K562 (cell line): Measurements from ENCODE around the gene PRR5. TPM values are rescaled to one million over a fixed set of nuclear protein-coding genes. Genes with fewer than 3 reads are reported as not detected.

Experiments
- ATAC-seq: fragments of 200-7000 bp; cut with Tn5 transposase; 3 replicates; pipeline ENCODE4 v1.9.1; 2020; ENCODE audit warnings: moderate library complexity
- BruUV-seq: library from RNA; stranded (reverse); fragments of 400-500 nt; replicated peaks from 2 replicates; lab custom pipeline; 2021; lab: Mats Ljungman, UMichigan
- CTCF ChIA-PET: fragments of 300-600 bp; formaldehyde crosslinking; extraction: SDS; loops from one replicate; lab custom pipeline; 2021; ENCODE audit warnings: low intra/inter-chr PET ratio; lab: Yijun Ruan, JAX
- POLR2A ChIA-PET: fragments of 300-600, 350-650 bp; sonication (Branson Sonifier 250); formaldehyde crosslinking; extraction: SDS; loops from one replicate; lab custom pipeline; 2021; ENCODE audit warnings: antibody characterized with exemption, inconsistent platforms; lab: Yijun Ruan, JAX
- DNase-seq, 4 experiments: peaks; one replicate each; pipeline versions ENCODE4 v3.0.0 to v3.0.0-alpha.2; 2011 to 2018; ENCODE audit warnings: low spot score in 3 of 4, mixed read lengths in 3 of 4; ENCODE audit errors: extremely low read depth in 1 of 4
- FAIRE-seq: peaks from 2 replicates; lab custom pipeline; 2011; peaks lifted over from hg19 to GRCh38; lab: Jason Lieb, UNC
- H2AFZ ChIP-seq: 2 replicates; pipeline ENCODE4 v1.6.0; 2011; ENCODE audit warnings: low read depth, low read length, control low read depth, inconsistent platforms
- H3K27ac ChIP-seq: fragments of 200-600 bp; 3 replicates; pipeline ENCODE4 v1.8.0; 2011; ENCODE audit warnings: low read depth, mild to moderate bottlenecking, control low read depth, inconsistent platforms, low read length, moderate library complexity, mixed read lengths; ENCODE audit errors: extremely low read depth
- H3K27me3 ChIP-seq, 2 experiments: fragments of 300-600 bp in 1 of 2; 2 replicates in 1 of 2; 3 replicates in 1 of 2; pipeline versions ENCODE4 v1.6.0 to v1.8.0; 2011; ENCODE audit warnings: inconsistent platforms in 2 of 2, low read length in 2 of 2, mild to moderate bottlenecking in 1 of 2, mixed read lengths in 1 of 2, moderate library complexity in 1 of 2; ENCODE audit not compliant: control insufficient read depth in 2 of 2, insufficient read depth in 2 of 2
- H3K36me3 ChIP-seq: fragments of 300-600 bp; 3 replicates; pipeline ENCODE4 v1.8.0; 2011; ENCODE audit warnings: mild to moderate bottlenecking, low read length, inconsistent platforms; ENCODE audit not compliant: control insufficient read depth, insufficient read depth
- H3K4me1 ChIP-seq, 2 experiments: fragments of 200-600 bp in 1 of 2; replicated peaks in 1 of 2; 2 replicates in 1 of 2; 3 replicates in 1 of 2; pipeline versions ENCODE4 v1.5.1 to v1.8.0; 2011; ENCODE audit warnings: inconsistent platforms in 2 of 2, low read length in 2 of 2, mild to moderate bottlenecking in 1 of 2, mixed read lengths in 1 of 2, moderate library complexity in 1 of 2; ENCODE audit not compliant: control insufficient read depth in 2 of 2, insufficient read depth in 2 of 2
- H3K4me2 ChIP-seq: 2 replicates; pipeline ENCODE4 v1.6.1; 2011; ENCODE audit warnings: low read length, control low read depth, inconsistent platforms, mixed read lengths; ENCODE audit not compliant: insufficient read depth
- H3K4me3 ChIP-seq: fragments of 200-600 bp; sonication (generic), shearing (Covaris generic); 2 replicates; pipeline ENCODE4 v1.5.1; 2016; ENCODE audit warnings: control low read depth, inconsistent platforms
- H3K79me2 ChIP-seq: fragments of 200-600 bp; 3 replicates; pipeline ENCODE4 v1.8.0; 2011; ENCODE audit warnings: low read length, inconsistent platforms; ENCODE audit not compliant: control insufficient read depth, insufficient read depth
- H3K9ac ChIP-seq, 2 experiments: 2 replicates each; pipeline versions ENCODE4 v1.6.0 to v1.6.1; 2011; ENCODE audit warnings: low read depth in 2 of 2, low read length in 2 of 2, control low read depth in 1 of 2, inconsistent platforms in 1 of 2, mild to moderate bottlenecking in 1 of 2, mixed read lengths in 1 of 2; ENCODE audit not compliant: insufficient read depth in 1 of 2
- H3K9me1 ChIP-seq: one replicate; pipeline ENCODE4 v1.6.0; 2011; ENCODE audit warnings: inconsistent platforms, mild to moderate bottlenecking, low read length, moderate library complexity; ENCODE audit not compliant: control insufficient read depth, insufficient read depth
- H3K9me3 ChIP-seq: replicated peaks from 2 replicates; pipeline ENCODE4 v1.5.1; 2011; ENCODE audit warnings: low read depth, low read length, inconsistent platforms; ENCODE audit not compliant: control insufficient read depth, insufficient read depth
- H4K20me1 ChIP-seq: replicated peaks from 2 replicates; pipeline ENCODE4 v1.6.1; 2011; ENCODE audit warnings: low read length, inconsistent platforms, mixed read lengths; ENCODE audit not compliant: control insufficient read depth, insufficient read depth
- ELF1 ChIP-seq: fragments of 200-800 bp; sonication (Bioruptor generic); IDR thresholded peaks from 2 replicates; pipeline ENCODE4 v1.6.1; 2016; ENCODE audit warnings: missing genetic modification characterization, missing compliant biosample characterization
- ETV5 ChIP-seq: sonication (generic); formaldehyde crosslinking; IDR thresholded peaks from 2 replicates; pipeline ENCODE4 v1.4.0; 2020; ENCODE audit warnings: low read depth, mild to moderate bottlenecking, missing genetic modification reagents
- HNRNPH1 ChIP-seq: fragments of 200-400 bp; formaldehyde crosslinking; optimal IDR thresholded peaks from 2 replicates; pipeline ENCODE3; 2017; ENCODE audit warnings: low read depth, mild to moderate bottlenecking, low read length, moderate library complexity
- MCM5 ChIP-seq: fragments of 450-650 bp; IDR thresholded peaks from 2 replicates; pipeline ENCODE4 v1.6.1; 2016; ENCODE audit warnings: low read depth
- MECOM ChIP-seq: fragments of 250-450 bp; sonication (Bioruptor Pico); IDR thresholded peaks from 2 replicates; pipeline ENCODE4 v1.8.0; 2022; ENCODE audit warnings: inconsistent platforms
- MIER1 ChIP-seq: fragments of 450-650 bp; IDR thresholded peaks from 2 replicates; pipeline ENCODE4 v1.6.1; 2016; ENCODE audit warnings: antibody characterized with exemption, mild to moderate bottlenecking, low read depth
- NFRKB ChIP-seq: fragments of 450-650 bp; IDR thresholded peaks from 2 replicates; pipeline ENCODE4 v1.6.1; 2016; ENCODE audit warnings: low read depth
- POLR3A ChIP-seq: IDR thresholded peaks from 2 replicates; pipeline ENCODE4 v1.6.1; 2011; ENCODE audit warnings: borderline replicate concordance, mild to moderate bottlenecking, moderate library complexity; ENCODE audit not compliant: insufficient read length, insufficient read depth; ENCODE audit errors: extremely low read depth
- TARDBP ChIP-seq: fragments of 450-650 bp; IDR thresholded peaks from 2 replicates; pipeline ENCODE4 v1.6.1; 2016
- TEAD1 ChIP-seq, 2 experiments: fragments of 450-650 bp in 1 of 2; sonication (generic) in 1 of 2; formaldehyde crosslinking; IDR thresholded peaks; 2 replicates each; pipeline versions ENCODE4 v1.4.0 to v1.8.0; 2020 to 2022; ENCODE audit warnings: mild to moderate bottlenecking in 2 of 2, missing genetic modification reagents in 1 of 2
- TEAD4 ChIP-seq, 2 experiments: sonication (generic) in 1 of 2; formaldehyde crosslinking in 1 of 2; IDR thresholded peaks; 2 replicates each; pipeline versions ENCODE4 v1.6.1 to v1.8.0; 2012 to 2022; ENCODE audit warnings: borderline replicate concordance in 1 of 2, inconsistent platforms in 1 of 2, low read length in 1 of 2, mild to moderate bottlenecking in 1 of 2, missing genetic modification reagents in 1 of 2
- ZNF699 ChIP-seq: fragments of 250-450 bp; sonication (Bioruptor Pico); IDR thresholded peaks from 2 replicates; pipeline ENCODE4 v1.8.0; 2021; ENCODE audit warnings: mild to moderate bottlenecking, moderate library complexity; ENCODE audit not compliant: insufficient replicate concordance
- ZNF76 ChIP-seq: fragments of 250-450 bp; sonication (Bioruptor Pico); IDR thresholded peaks from 2 replicates; pipeline ENCODE4 v1.4.0; 2020; ENCODE audit warnings: mild to moderate bottlenecking, moderate library complexity, borderline replicate concordance
- WGBS: fragments of 100-300 bp; shearing (Covaris generic); methylation state at CpG from one replicate; pipeline ENCODE4 v1.1.6; 2016; ENCODE audit warnings: low coverage, mixed read lengths; ENCODE audit not compliant: insufficient coverage; ENCODE audit errors: missing lambda C conversion rate; 5-methylcytosine and 5-hydroxymethylcytosine counted together
- in situ Hi-C: fragments of 300-500 bp; cut with MboI; formaldehyde crosslinking; loops from 4 replicates; pipeline ENCODE4 v1.15.0; 2018; ENCODE audit warnings: inconsistent platforms, mixed read lengths
- intact Hi-C: fragments of 100-400 bp; cut with micrococcal nuclease; formaldehyde crosslinking; loops from 2 replicates; pipeline ENCODE4 v1.14.2; 2022
- polyA plus RNA-seq, 8 experiments: library from polyadenylated mRNA; depleted of rRNA in 4 of 8; stranded (reverse) in 5 of 8; unstranded in 3 of 8; fragments of >200 nt; fragmentation: Nextera tagmentation in 2 of 8; fragmentation: Illumina TruSeq in 1 of 8; extraction: Ambion mirVana in 2 of 8; extraction: Trizol in 1 of 8; gene quantifications; 2 replicates each; pipeline versions ENCODE4 v1.2.1 to v1.2.3, GENCODE V29; 2011 to 2014; ENCODE audit warnings: inconsistent platforms in 1 of 8, missing spikeins in 1 of 8
- total RNA-seq, 7 experiments: library from RNA; depleted of rRNA in 6 of 7; stranded (reverse); fragments of >200 nt in 6 of 7; fragmentation: Illumina TruSeq in 2 of 7; extraction: Trizol in 2 of 7; gene quantifications; 2 replicates each; pipeline versions ENCODE4 v1.2.1 to v1.2.3, GENCODE V29; 2011 to 2021; ENCODE audit warnings: low replicate concordance in 1 of 7
- TF ChIP-seq, protein P1 (sequence below): IDR thresholded peaks from 3 replicates; pipeline ENCODE4 v1.6.1; 2011; ENCODE audit warnings: borderline replicate concordance, mild to moderate bottlenecking; ENCODE audit not compliant: insufficient read length, insufficient read depth

Gene PRR5
- total and polyA plus RNA-seq, 9 of the 15 experiments (the other 6 are each of a cell fraction or from before 2014, with no cell fraction given): 0.13 to 21.0 (median 7.5) TPM

DNA sequence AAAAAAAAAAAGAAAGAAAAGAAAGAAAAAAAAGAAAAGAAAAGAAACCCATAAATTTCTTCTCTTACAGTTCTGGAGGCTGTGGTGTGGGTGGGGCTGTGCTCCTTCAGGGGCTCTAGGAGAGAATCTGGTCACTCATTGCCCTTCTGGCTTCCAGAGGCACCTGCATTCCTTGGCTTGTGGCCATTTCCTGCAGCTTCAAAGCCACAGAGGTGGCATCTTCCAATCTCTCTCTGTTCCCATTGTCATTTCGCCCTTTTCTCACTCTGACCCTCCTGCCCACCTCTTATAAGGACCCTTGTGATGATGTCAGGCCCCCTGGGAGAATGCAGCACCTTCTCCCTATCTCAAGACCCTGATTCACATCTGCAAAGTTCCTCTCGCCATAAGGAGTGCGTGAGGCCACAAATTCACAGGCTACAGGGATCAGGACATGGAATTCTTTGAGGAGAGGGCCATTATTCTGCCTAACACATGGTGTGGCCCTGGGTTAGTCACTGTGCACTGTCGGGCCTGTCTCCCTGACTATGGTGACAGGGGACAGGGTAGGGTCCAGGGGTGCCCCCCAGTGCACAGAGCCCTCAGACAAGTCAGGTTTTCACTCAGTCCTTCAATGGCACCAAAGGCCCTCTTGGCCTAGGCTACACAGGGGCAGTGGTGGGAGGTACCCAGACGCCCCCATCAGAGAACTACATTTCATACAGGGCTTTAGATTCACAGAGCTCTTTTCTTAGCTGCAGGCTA lies 38.6 kb upstream of the PRR5 start:
- CTCF ChIA-PET: no interaction called here
- POLR2A ChIA-PET: interaction anchor here (0.7 kb wide), 1 partner anchor 1128 kb away, joined by 3 read pairs; no protein-coding TSS in a partner anchor

More for the DNA sequence above, 38.6 kb upstream of the PRR5 start:
- Histone ChIP-seq H3K4me1 (peaks cover 0 to 10% of the 10 kb centered on the region in 2 experiments; a peak in 2 of 5 replicates), H3K4me3 (no peak overlapping the region), H3K79me2 (no peaks in the 10 kb centered on the region), H3K9ac (no peak overlapping the region), H3K27me3 (peaks cover 4 to 26% of the 10 kb centered on the region in 2 experiments; a peak in 3 of 5 replicates), H3K9me3 (no peaks in the 10 kb centered on the region), H3K9me1 (no peaks in the 10 kb centered on the region), H4K20me1 (no peaks in the 10 kb centered on the region), H3K27ac (no peak overlapping the region), H2AFZ (no peak overlapping the region), H3K36me3 (no peaks in the 10 kb centered on the region), H3K4me2 (no peak overlapping the region)
- in situ Hi-C loops (no loop called here), intact Hi-C loops (no loop called here)
- WGBS: 2% methylated on average over 4 of the region's 5 CpGs
- DNase-seq: no peak
- BruUV-seq: no TSS peak
- no peak for FAIRE-seq
- ATAC-seq: no peak
- TF ChIP-seq ZNF699 (no peak), MECOM (CRISPR knock-in tag) (no peak), POLR3A (no peak), TEAD4 (IDR thresholded peaks at IDR 0.05; ENCODE audit: low read length) (no peak), TEAD4 (CRISPR knock-in tag; IDR thresholded peaks at IDR 0.05; ENCODE audit: borderline replicate concordance) (no peak), ZNF76 (CRISPR knock-in tag) (no peak), HNRNPH1 (no peak), TARDBP (no peak), NFRKB (no peak), ETV5 (no peak), MIER1 (no peak), ELF1 (tag) (no peak), TEAD1 (CRISPR knock-in tag; IDR thresholded peaks at IDR 0.05) (no peak), MCM5 (no peak)
- TF ChIP-seq, protein P1, sequence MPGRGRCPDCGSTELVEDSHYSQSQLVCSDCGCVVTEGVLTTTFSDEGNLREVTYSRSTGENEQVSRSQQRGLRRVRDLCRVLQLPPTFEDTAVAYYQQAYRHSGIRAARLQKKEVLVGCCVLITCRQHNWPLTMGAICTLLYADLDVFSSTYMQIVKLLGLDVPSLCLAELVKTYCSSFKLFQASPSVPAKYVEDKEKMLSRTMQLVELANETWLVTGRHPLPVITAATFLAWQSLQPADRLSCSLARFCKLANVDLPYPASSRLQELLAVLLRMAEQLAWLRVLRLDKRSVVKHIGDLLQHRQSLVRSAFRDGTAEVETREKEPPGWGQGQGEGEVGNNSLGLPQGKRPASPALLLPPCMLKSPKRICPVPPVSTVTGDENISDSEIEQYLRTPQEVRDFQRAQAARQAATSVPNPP: no peak
